HCT116 (cell line): Measurements from ENCODE around the gene INAVA. TPM values are rescaled to one million over a fixed set of nuclear protein-coding genes. Genes with fewer than 3 reads are reported as not detected.

ENCODE experiments used
- ATAC-seq: fragments of 200-7000 bp; cut with Tn5 transposase; 2 replicates; pipeline ENCODE4 v1.9.1; 2020; ENCODE audit warnings: mild to moderate bottlenecking, moderate library complexity
- BruUV-seq: library from RNA; stranded (reverse); fragments of 400-500 nt; replicated peaks from 2 replicates; lab custom pipeline; 2021; lab: Mats Ljungman, UMichigan
- CTCF ChIA-PET: fragments of 300-600 bp; sonication (Branson Sonifier 250); formaldehyde crosslinking; loops from one replicate; lab custom pipeline; 2021; ENCODE audit warnings: antibody characterized with exemption; lab: Charles Lee
- POLR2A ChIA-PET: fragments of 300-600, 350-600 bp; sonication (Branson Sonifier 250); formaldehyde crosslinking; loops from one replicate; lab custom pipeline; 2021; ENCODE audit warnings: antibody characterized with exemption; lab: Charles Lee
- RAD21 ChIA-PET, 2 experiments: fragments of 300-600 bp; sonication (Branson Sonifier 250); formaldehyde crosslinking; loops; one replicate each; lab custom pipeline; 2023; ENCODE audit warnings: low total read pairs in 2 of 2; ENCODE audit not compliant: uncharacterized antibody in 2 of 2, unreplicated experiment in 2 of 2, low non-redundant PET in 1 of 2; lab: Charles Lee
- DNase-seq: peaks from one replicate; pipeline ENCODE4 v3.0.0-alpha.2; 2010; ENCODE audit warnings: low read depth, low spot score
- H2AFZ ChIP-seq: fragments of 200-600 bp; shearing (Covaris generic), sonication (generic); 2 replicates; pipeline ENCODE4 v1.6.1; 2017; ENCODE audit warnings: low read depth, mixed run types, mixed read lengths, antibody characterized with exemption, low read length; ENCODE audit not compliant: poor library complexity, severe bottlenecking
- H3K27ac ChIP-seq: 2 replicates; pipeline ENCODE4 v1.5.1; 2012; ENCODE audit warnings: low read depth, low read length
- H3K27me3 ChIP-seq: fragments of 200-600 bp; sonication (generic); 2 replicates; pipeline ENCODE4 v1.6.1; 2016; ENCODE audit warnings: mixed run types, low read length, mixed read lengths; ENCODE audit not compliant: insufficient read depth
- H3K36me3 ChIP-seq, 2 experiments: fragments of 200-500 bp in 1 of 2; fragments of 200-600 bp in 1 of 2; sonication (Bioruptor generic) in 1 of 2; sonication (generic) in 1 of 2; 2 replicates each; pipeline versions ENCODE4 v1.5.1 to v1.6.1; 2014 to 2016; ENCODE audit warnings: low read length in 2 of 2, inconsistent platforms in 1 of 2, mixed read lengths in 1 of 2, mixed run types in 1 of 2; ENCODE audit not compliant: insufficient read depth in 2 of 2, control insufficient read depth in 1 of 2
- H3K4me1 ChIP-seq, 2 experiments: fragments of 200-600 bp in 1 of 2; sonication (generic) in 1 of 2; 2 replicates each; pipeline versions ENCODE4 v1.5.1 to v1.6.1; 2012 to 2017; ENCODE audit warnings: low read length in 2 of 2, inconsistent platforms in 1 of 2, mild to moderate bottlenecking in 1 of 2, mixed read lengths in 1 of 2, mixed run types in 1 of 2, moderate library complexity in 1 of 2; ENCODE audit not compliant: insufficient read depth in 2 of 2, control insufficient read depth in 1 of 2
- H3K4me2 ChIP-seq: fragments of 200-600 bp; sonication (generic); 2 replicates; pipeline ENCODE4 v1.6.1; 2017; ENCODE audit warnings: mixed run types, low read length, mixed read lengths
- H3K4me3 ChIP-seq, 2 experiments: fragments of 200-600 bp in 1 of 2; sonication (generic) in 1 of 2; replicated peaks in 1 of 2; 2 replicates each; pipeline ENCODE4 v1.5.1; 2011 to 2016; ENCODE audit warnings: low read length in 2 of 2, control low read depth in 1 of 2, low read depth in 1 of 2, mild to moderate bottlenecking in 1 of 2, mixed read lengths in 1 of 2, mixed run types in 1 of 2
- H3K79me2 ChIP-seq: fragments of 200-600 bp; sonication (generic); 2 replicates; pipeline ENCODE4 v1.6.1; 2017; ENCODE audit warnings: mild to moderate bottlenecking, mixed run types, low read length, moderate library complexity, mixed read lengths; ENCODE audit not compliant: insufficient read depth
- H3K9ac ChIP-seq: fragments of 200-600 bp; sonication (generic); 2 replicates; pipeline ENCODE4 v1.6.1; 2016; ENCODE audit warnings: low read length, mixed read lengths
- H3K9me2 ChIP-seq: fragments of 200-600 bp; sonication (generic), shearing (Covaris generic); 2 replicates; pipeline ENCODE4 v1.6.1; 2017; ENCODE audit warnings: mixed run types, mild to moderate bottlenecking, moderate library complexity; ENCODE audit not compliant: insufficient read depth
- H3K9me3 ChIP-seq, 2 experiments: fragments of 200-500 bp in 1 of 2; fragments of 200-600 bp in 1 of 2; sonication (Bioruptor generic) in 1 of 2; sonication (generic) in 1 of 2; 2 replicates each; pipeline ENCODE4 v1.6.1; 2014 to 2017; ENCODE audit warnings: low read length in 2 of 2, mixed read lengths in 2 of 2, inconsistent platforms in 1 of 2, low read depth in 1 of 2, mild to moderate bottlenecking in 1 of 2, mixed run types in 1 of 2, moderate library complexity in 1 of 2; ENCODE audit not compliant: control insufficient read depth in 1 of 2, insufficient read depth in 1 of 2
- H4K20me1 ChIP-seq: fragments of 200-600 bp; sonication (generic), shearing (Covaris generic); 2 replicates; pipeline ENCODE4 v1.6.1; 2017; ENCODE audit warnings: mixed run types, mild to moderate bottlenecking, moderate library complexity; ENCODE audit not compliant: insufficient read depth
- ELF1 ChIP-seq: IDR thresholded peaks from 2 replicates; pipeline ENCODE4 v1.6.1; 2012; ENCODE audit warnings: low read depth, borderline replicate concordance
- EZH2 ChIP-seq: fragments of 200-600 bp; sonication (generic); IDR thresholded peaks from 2 replicates; pipeline ENCODE4 v1.6.1; 2017; ENCODE audit warnings: antibody characterized with exemption, mixed run types
- EZH2phosphoT487 ChIP-seq: fragments of 200-600 bp; IDR thresholded peaks from 2 replicates; pipeline ENCODE4 v1.6.1; 2018; ENCODE audit warnings: antibody characterized with exemption, borderline replicate concordance
- POLR2A ChIP-seq: IDR thresholded peaks from 2 replicates; pipeline ENCODE4 v1.7.0; 2011; ENCODE audit warnings: borderline replicate concordance; ENCODE audit not compliant: insufficient read depth, insufficient read length; ENCODE audit errors: extremely low read depth
- RAD21 ChIP-seq: IDR thresholded peaks from 2 replicates; pipeline ENCODE4 v1.6.1; 2012; ENCODE audit warnings: low read depth, mild to moderate bottlenecking
- REST ChIP-seq: IDR thresholded peaks from 2 replicates; pipeline ENCODE4 v1.6.1; 2012; ENCODE audit warnings: low read depth
- SP1 ChIP-seq: IDR thresholded peaks from 2 replicates; pipeline ENCODE4 v1.6.1; 2012; ENCODE audit warnings: low read depth
- ZBTB33 ChIP-seq: IDR thresholded peaks from 2 replicates; pipeline ENCODE4 v1.6.1; 2011; ENCODE audit warnings: mild to moderate bottlenecking, low read length, moderate library complexity; ENCODE audit not compliant: insufficient replicate concordance; ENCODE audit errors: extremely low read depth
- ZNF274 ChIP-seq: fragments of 200-500 bp; sonication (Bioruptor generic); IDR thresholded peaks from 2 replicates; pipeline ENCODE4 v1.6.1; 2014; ENCODE audit warnings: mild to moderate bottlenecking, low read depth, low read length, inconsistent platforms
- intact Hi-C: fragments of 100-400 bp; cut with micrococcal nuclease; formaldehyde crosslinking; loops from 2 replicates; pipeline ENCODE4 v1.10.0; 2022
- total RNA-seq: library from RNA; stranded (reverse); gene quantifications from one replicate; pipeline ENCODE4 v1.2.1, GENCODE V29; 2021; ENCODE audit not compliant: unreplicated experiment
- TF ChIP-seq, protein P1 (sequence below), 3 experiments: fragments of 200-600 bp in 1 of 3; sonication (generic) in 1 of 3; IDR thresholded peaks in 2 of 3; conservative IDR thresholded peaks in 1 of 3; 2 replicates each; pipeline ENCODE4 v1.5.1; 2012 to 2017; ENCODE audit warnings: low read depth in 2 of 3, low read length in 2 of 3, antibody characterized with exemption in 1 of 3, borderline replicate concordance in 1 of 3, control low read depth in 1 of 3, mild to moderate bottlenecking in 1 of 3, mixed read lengths in 1 of 3, mixed run types in 1 of 3, moderate library complexity in 1 of 3; ENCODE audit not compliant: insufficient read depth in 1 of 3

Gene INAVA
- total RNA-seq, 1 experiment from 2014 or later = 18.8 TPM

- H3K4me2 ChIP-seq = no peak overlapping the region
- H4K20me1 ChIP-seq = no peaks in the 10 kb centered on the region
- TF ChIP-seq ZBTB33 = no peak
- no peak for TF ChIP-seq SP1
- TF ChIP-seq EZH2phosphoT487 = no peak
- no peak for TF ChIP-seq REST
- TF ChIP-seq RAD21 = no peak
- TF ChIP-seq POLR2A = no peak
- TF ChIP-seq EZH2 = no peak
- TF ChIP-seq ZNF274 = no peak
- no peak for TF ChIP-seq ELF1
- TF ChIP-seq, protein P1, sequence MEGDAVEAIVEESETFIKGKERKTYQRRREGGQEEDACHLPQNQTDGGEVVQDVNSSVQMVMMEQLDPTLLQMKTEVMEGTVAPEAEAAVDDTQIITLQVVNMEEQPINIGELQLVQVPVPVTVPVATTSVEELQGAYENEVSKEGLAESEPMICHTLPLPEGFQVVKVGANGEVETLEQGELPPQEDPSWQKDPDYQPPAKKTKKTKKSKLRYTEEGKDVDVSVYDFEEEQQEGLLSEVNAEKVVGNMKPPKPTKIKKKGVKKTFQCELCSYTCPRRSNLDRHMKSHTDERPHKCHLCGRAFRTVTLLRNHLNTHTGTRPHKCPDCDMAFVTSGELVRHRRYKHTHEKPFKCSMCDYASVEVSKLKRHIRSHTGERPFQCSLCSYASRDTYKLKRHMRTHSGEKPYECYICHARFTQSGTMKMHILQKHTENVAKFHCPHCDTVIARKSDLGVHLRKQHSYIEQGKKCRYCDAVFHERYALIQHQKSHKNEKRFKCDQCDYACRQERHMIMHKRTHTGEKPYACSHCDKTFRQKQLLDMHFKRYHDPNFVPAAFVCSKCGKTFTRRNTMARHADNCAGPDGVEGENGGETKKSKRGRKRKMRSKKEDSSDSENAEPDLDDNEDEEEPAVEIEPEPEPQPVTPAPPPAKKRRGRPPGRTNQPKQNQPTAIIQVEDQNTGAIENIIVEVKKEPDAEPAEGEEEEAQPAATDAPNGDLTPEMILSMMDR (IDR thresholded peaks at IDR 0.05 in 2 of 3, conservative IDR thresholded peaks at IDR 0.05 in 1 of 3; ENCODE audit: borderline replicate concordance in 1 of 3, insufficient read depth in 1 of 3, low read depth in 2 of 3, low read length in 2 of 3) = no peak
- no peak overlapping the region for H2AFZ ChIP-seq
- H3K27me3 ChIP-seq = no peaks in the 10 kb centered on the region
- H3K27ac ChIP-seq = no peak overlapping the region
- H3K36me3 ChIP-seq = peaks cover 0 to 4% of the 10 kb centered on the region in 2 experiments; a peak in 1 of 4 replicates
- intact Hi-C loops = no loop called here
- H3K9ac ChIP-seq = no peak overlapping the region
- ChIA-PET POLR2A (no interaction called here), CTCF (no interaction called here), RAD21 (no interaction called here)
- no peaks in the 10 kb centered on the region for H3K79me2 ChIP-seq
- DNase-seq (no peak), ATAC-seq (no peak)
- H3K9me3 ChIP-seq = no peaks in the 10 kb centered on the region
- no peak overlapping the region for H3K4me3 ChIP-seq
- no peaks in the 10 kb centered on the region for H3K4me1 ChIP-seq
- BruUV-seq = no TSS peak
- H3K9me2 ChIP-seq = no peaks in the 10 kb centered on the region
Measured at GRCh38 chr1:200866116-200866515, 28.6 kb upstream of the INAVA start.
